Right kidney (tissue), 1 donor: ENCODE measurements around the gene C1QL4.

Experiments used
- DNase-seq: peaks from one replicate; pipeline ENCODE4 v3.0.0-alpha.2; 2016

C1QL4 gene

GRCh38 chr12:49347311-49348193 lies 10.6 kb upstream of the C1QL4 start:
- DNase-seq = peak; percentile 86

DNA sequence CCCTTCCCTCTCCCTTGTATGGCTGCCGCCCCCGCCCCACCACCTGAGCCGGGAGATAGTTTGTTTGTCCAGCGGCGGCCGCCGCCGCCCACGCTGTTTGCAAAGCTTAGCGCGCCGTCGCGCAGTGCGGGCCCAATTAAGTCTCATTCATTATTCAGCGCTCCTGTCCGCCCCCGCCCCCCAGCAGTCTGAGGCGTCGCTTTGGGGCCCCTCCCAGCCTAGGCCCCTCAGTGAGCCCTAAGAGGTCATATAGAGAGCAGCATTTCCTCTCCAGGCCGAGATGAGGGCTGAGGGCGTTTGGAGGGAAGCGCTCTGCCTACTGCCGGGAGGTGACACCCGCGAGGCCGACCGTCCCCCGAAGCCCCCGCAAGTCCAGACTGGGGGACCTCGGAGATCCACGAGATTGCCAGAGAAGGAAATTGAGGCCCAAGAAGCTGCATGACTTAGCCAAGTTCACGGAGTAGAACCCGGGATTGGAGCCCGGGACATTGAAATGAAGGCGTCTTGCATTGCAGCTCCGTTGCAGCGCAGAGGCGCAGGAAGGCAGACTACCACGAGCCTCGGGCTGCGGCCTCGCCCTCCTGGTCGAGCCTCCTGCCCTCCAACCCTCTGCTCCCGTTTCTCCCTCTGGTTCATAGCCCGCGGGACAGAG lies 9.8 kb upstream of the C1QL4 start, which contains the start of gene DNAJC22:
TSS of gene DNAJC22 (plus strand) at position 230 of the 652 bp plus-strand sequence. CDS start 1,985 bp downstream, outside the sequence.
- peak; percentile 81 for DNase-seq

- DNase-seq = peak; percentile 75
These were observed 9.1 kb upstream of the C1QL4 start for GRCh38 chr12:49345825-49346658.

DNA sequence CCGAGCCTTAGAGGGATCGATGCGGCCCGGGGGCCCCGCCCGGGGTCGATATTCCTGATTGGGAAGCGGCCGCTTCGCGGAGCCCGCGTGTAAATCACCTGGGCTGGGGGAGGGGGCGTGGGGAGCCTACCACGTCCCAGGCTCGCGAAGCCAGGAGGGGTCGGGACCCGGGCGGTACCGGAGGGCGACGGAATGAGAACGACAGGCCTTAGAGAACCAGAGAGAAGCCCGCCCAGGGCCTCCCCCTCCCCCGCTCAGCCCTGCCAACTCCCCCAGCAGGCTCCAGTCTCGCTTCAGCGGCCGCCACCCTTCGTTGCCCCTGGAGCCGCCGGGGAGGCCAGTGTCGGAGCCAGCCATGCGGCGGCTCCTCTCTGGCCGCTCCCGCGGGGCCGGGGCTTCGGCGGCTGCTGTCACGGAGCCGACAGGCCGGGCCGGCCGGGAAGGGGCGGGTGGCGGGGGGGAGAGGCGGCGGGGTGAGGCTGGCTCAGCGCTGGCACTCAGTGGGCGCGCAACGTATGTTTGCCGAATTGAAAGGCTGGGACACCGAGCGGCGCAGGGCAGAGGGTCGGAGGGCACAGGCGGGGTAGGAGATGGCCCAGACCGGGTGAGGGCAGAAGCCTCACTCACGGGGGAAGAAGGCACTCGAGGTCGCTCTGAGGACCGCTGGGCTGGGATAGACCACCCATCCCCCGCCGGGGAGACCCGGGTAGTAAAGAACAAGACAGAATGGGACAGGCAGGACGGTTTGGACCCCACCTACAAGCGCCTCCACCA lies 8.2 kb upstream of the C1QL4 start:
- DNase-seq = peak; percentile 75

GRCh38 chr12:49344486-49345050 lies 7.6 kb upstream of the C1QL4 start:
- DNase-seq = no peak

GRCh38 chr12:49342914-49343731 lies 6.1 kb upstream of the C1QL4 start:
- DNase-seq = no peak

- DNase-seq = peak; percentile 84
These were observed 5.3 kb upstream of the C1QL4 start for GRCh38 chr12:49342066-49342913.

- no peak for DNase-seq
These were observed 4.7 kb upstream of the C1QL4 start for GRCh38 chr12:49341777-49342065.

DNA sequence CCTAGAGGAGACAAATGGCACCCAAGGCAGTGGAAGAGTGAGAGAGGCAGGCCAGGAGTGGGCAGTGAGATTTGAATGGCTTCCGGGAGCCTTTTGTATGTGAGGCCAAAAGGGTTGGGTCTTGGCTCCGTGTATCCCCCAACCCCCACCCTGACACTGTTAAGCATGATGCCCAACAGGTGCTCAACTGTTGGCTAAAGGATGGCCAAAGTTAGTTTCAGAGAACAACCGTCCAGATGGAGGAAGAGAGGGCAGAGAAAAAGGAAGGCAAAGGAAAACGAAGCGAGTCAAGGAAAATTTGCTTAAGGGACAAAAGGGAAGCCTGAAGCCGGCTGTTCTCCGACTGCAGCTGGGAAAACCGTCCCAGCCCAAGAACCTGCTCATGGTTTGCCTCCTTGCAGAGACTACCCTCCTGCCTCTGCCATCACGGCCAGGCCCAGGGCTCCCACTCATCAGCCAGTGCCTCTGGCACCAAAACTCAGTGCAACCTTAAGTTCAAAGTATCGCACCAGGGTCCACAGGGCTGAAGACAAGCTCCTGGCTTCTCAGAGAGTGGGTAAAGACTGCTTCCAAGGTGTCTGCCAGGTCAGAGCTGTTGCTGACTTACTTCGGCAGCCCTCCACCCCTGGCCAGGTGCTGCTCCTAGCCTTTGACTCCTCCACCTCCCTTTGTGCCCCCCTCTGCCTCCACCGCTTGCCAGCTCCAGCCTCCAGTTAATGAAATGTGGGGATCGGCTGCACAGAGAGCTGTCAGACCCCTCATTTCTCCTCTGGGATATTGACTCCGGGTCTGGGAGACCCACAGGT lies 4.2 kb upstream of the C1QL4 start:
- DNase-seq = peak; percentile 29

GRCh38 chr12:49340095-49340870 lies 3.3 kb upstream of the C1QL4 start:
- peak; percentile 11 for DNase-seq

- peak; percentile 37 for DNase-seq
These were observed 2.5 kb upstream of the C1QL4 start for GRCh38 chr12:49339464-49339861.

GRCh38 chr12:49338830-49339463 lies 2.0 kb upstream of the C1QL4 start:
- DNase-seq = peak; percentile 10

DNA sequence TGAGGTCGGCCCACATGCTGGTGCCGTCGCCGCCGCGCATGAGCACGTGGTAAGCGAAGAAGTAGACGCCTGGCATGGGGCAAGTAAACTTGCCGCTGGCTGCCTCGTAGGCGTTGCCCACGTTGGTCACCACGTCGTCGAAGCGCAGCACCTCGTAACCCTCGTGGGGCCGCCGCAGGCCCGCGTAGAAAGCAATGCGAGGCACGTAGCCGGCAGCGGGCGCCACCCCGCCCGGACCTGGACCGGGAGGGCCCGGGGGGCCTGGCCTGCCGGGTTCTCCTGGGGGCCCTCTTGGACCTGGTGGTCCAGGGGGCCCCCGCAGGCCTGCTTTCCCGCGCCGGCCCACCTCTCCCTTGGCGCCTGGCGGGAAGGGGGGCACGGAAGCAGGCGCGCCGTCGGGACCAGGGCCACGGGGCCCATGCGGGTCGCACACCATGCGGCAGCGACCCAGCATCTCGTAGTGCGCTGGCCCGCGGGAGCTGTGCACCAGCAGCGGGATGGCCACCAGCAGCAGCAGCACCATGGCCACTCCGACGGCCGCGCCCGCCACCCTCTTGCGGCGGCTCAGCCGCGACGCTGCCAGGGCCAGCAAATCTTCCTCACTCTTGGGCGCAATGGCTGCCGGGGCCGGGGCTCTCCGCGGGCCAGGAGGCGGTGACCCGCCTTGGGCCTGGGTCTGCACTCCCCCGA lies 888 bp downstream of the C1QL4 start:
- peak; percentile 53 for DNase-seq

- DNase-seq = peak; percentile 26
These were observed 1.7 kb downstream of the C1QL4 start for GRCh38 chr12:49335118-49335954.

DNA sequence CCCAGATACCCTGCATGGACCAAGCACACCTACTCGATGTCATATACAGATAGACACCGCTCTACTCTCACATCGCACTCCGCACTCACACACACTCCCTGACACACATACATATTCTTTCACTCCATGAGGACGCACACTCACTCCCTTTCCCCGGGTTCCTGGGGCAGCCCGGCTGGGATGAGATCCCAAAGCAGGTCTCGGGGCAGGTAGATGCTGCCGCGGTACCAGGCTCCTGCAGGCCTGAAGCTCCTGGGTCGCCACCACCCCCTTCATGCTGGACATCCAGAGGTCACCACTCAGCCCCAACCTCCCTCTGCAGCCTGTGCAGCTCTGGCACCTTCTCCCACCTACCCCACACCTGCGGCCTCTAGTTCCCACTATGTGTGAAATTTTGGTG lies 2.3 kb downstream of the C1QL4 start:
- peak; percentile 28 for DNase-seq

- peak; percentile 7 for DNase-seq
These were observed 2.8 kb downstream of the C1QL4 start for GRCh38 chr12:49334226-49334625.
